Neural progenitor cell (in vitro differentiated cells): ENCODE measurements around the gene SDK1.

Source experiments
- CTCF ChIP-seq: fragments of 200-600 bp; sonication (generic); IDR thresholded peaks from 2 replicates; pipeline ENCODE4 v1.5.1; 2017; ENCODE audit warnings: antibody characterized with exemption, mild to moderate bottlenecking
- EZH2 ChIP-seq: fragments of 200-600 bp; sonication (generic); IDR thresholded peaks from 2 replicates; pipeline ENCODE4 v1.6.1; 2017; ENCODE audit warnings: antibody characterized with exemption, mild to moderate bottlenecking, moderate library complexity
- EZH2phosphoT487 ChIP-seq: fragments of 200-600 bp; sonication (generic); IDR thresholded peaks from 2 replicates; pipeline ENCODE4 v1.6.1; 2017; ENCODE audit warnings: antibody characterized with exemption

- TF ChIP-seq CTCF = no peak
- TF ChIP-seq EZH2phosphoT487 = no peak
- TF ChIP-seq EZH2 = no peak
Observed at GRCh38 chr7:3270362-3270761, 30.7 kb upstream of the SDK1 start.
